Keratinocyte (primary cell): Measurements from ENCODE around the gene ERC2. TPM values are rescaled to one million over a fixed set of nuclear protein-coding genes. Genes with fewer than 3 reads are reported as not detected.

Source experiments
- DNase-seq: peaks from one replicate; pipeline ENCODE4 v3.0.0-alpha.2; 2011; ENCODE audit warnings: low read depth, missing footprints, low spot score
- FAIRE-seq: peaks from 2 replicates; lab custom pipeline; 2011; peaks lifted over from hg19 to GRCh38; lab: Jason Lieb, UNC
- H2AFZ ChIP-seq: 2 replicates; pipeline ENCODE4 v1.6.0; 2012; ENCODE audit warnings: low read length, control low read depth, inconsistent platforms; ENCODE audit not compliant: control insufficient read depth
- H3K27ac ChIP-seq: 2 replicates; pipeline ENCODE4 v1.5.1; 2011; ENCODE audit warnings: low read length; ENCODE audit not compliant: control insufficient read depth, insufficient read depth
- H3K27me3 ChIP-seq: 3 replicates; pipeline ENCODE4 v1.6.0; 2011; ENCODE audit warnings: low read length; ENCODE audit not compliant: control insufficient read depth, insufficient read depth; ENCODE audit errors: extremely low read depth
- H3K36me3 ChIP-seq, 2 experiments: 2 replicates in 1 of 2; 3 replicates in 1 of 2; pipeline ENCODE4 v1.5.1; 2011; ENCODE audit warnings: low read length in 2 of 2, mild to moderate bottlenecking in 1 of 2; ENCODE audit not compliant: control insufficient read depth in 2 of 2, insufficient read depth in 2 of 2; ENCODE audit errors: extremely low read depth in 1 of 2
- H3K4me1 ChIP-seq: 3 replicates; pipeline ENCODE4 v1.5.1; 2011; ENCODE audit warnings: low read length; ENCODE audit not compliant: control insufficient read depth, insufficient read depth; ENCODE audit errors: extremely low read depth
- H3K4me2 ChIP-seq: 3 replicates; pipeline ENCODE4 v1.6.0; 2011; ENCODE audit warnings: low read depth, low read length; ENCODE audit not compliant: control insufficient read depth, insufficient read depth; ENCODE audit errors: extremely low read depth
- H3K4me3 ChIP-seq, 3 experiments: fragments of 200-600 bp in 1 of 3; sonication (generic) in 1 of 3; 2 replicates in 2 of 3; 3 replicates in 1 of 3; pipeline ENCODE4 v1.5.1; 2011 to 2016; ENCODE audit warnings: low read length in 3 of 3, mild to moderate bottlenecking in 3 of 3, control low read depth in 2 of 3, inconsistent platforms in 1 of 3, low read depth in 1 of 3, mixed read lengths in 1 of 3, mixed run types in 1 of 3, moderate library complexity in 1 of 3; ENCODE audit not compliant: control insufficient read depth in 2 of 3, insufficient read depth in 2 of 3; ENCODE audit errors: extremely low read depth in 1 of 3
- H3K79me2 ChIP-seq: 2 replicates; pipeline ENCODE4 v1.6.0; 2012; ENCODE audit warnings: low read length; ENCODE audit not compliant: control insufficient read depth, insufficient read depth
- H3K9ac ChIP-seq: 3 replicates; pipeline ENCODE4 v1.6.0; 2011; ENCODE audit warnings: low read length; ENCODE audit not compliant: control insufficient read depth, insufficient read depth; ENCODE audit errors: extremely low read depth
- H3K9me1 ChIP-seq: 3 replicates; pipeline ENCODE4 v1.6.0; 2011; ENCODE audit warnings: low read length; ENCODE audit not compliant: control insufficient read depth, insufficient read depth; ENCODE audit errors: extremely low read depth
- H3K9me3 ChIP-seq: 2 replicates; pipeline ENCODE4 v1.5.1; 2012; ENCODE audit warnings: low read depth, low read length; ENCODE audit not compliant: control insufficient read depth
- H4K20me1 ChIP-seq: 3 replicates; pipeline ENCODE4 v1.6.0; 2011; ENCODE audit warnings: low read length; ENCODE audit not compliant: control insufficient read depth, insufficient read depth; ENCODE audit errors: extremely low read depth
- EZH2 ChIP-seq: IDR thresholded peaks from one replicate; pipeline ENCODE4 v1.6.1; 2012; ENCODE audit warnings: inconsistent platforms, mild to moderate bottlenecking, low read length, moderate library complexity
- dilution Hi-C: fragments of 300-500 bp; cut with MboI; formaldehyde crosslinking; loops from one replicate; pipeline ENCODE4 v1.7.0; 2020; ENCODE audit warnings: low sequenced_read_pairs; ENCODE audit not compliant: extremely low pct_ligation_motif_present
- polyA plus RNA-seq, 5 experiments: library from polyadenylated mRNA; depleted of rRNA in 3 of 5; stranded (reverse) in 3 of 5; stranded (forward) in 1 of 5; unstranded in 1 of 5; fragments of >200 nt; gene quantifications; 1 replicate in 1 of 5; 2 replicates in 3 of 5; 3 replicates in 1 of 5; pipeline versions ENCODE4 v1.2.1 to v1.2.3, GENCODE V29; 2011 to 2012; ENCODE audit warnings: missing spikeins in 2 of 5, low read depth in 1 of 5, low replicate concordance in 1 of 5
- TF ChIP-seq, protein P1 (sequence below), 3 experiments: IDR thresholded peaks in 1 of 3; conservative IDR thresholded peaks in 1 of 3; optimal IDR thresholded peaks in 1 of 3; 2 replicates in 2 of 3; 3 replicates in 1 of 3; pipeline versions ENCODE3 to v1.5.1; 2011; ENCODE audit warnings: low read length in 3 of 3, mild to moderate bottlenecking in 3 of 3, moderate library complexity in 2 of 3, control low read depth in 1 of 3, inconsistent platforms in 1 of 3; ENCODE audit not compliant: insufficient read depth in 2 of 3; ENCODE audit errors: extremely low read depth in 1 of 3

Gene ERC2
- polyA plus RNA-seq, 1 donor (not counting 4 experiments of a cell fraction or from before 2014, with no cell fraction given), result 0.08 TPM

DNA sequence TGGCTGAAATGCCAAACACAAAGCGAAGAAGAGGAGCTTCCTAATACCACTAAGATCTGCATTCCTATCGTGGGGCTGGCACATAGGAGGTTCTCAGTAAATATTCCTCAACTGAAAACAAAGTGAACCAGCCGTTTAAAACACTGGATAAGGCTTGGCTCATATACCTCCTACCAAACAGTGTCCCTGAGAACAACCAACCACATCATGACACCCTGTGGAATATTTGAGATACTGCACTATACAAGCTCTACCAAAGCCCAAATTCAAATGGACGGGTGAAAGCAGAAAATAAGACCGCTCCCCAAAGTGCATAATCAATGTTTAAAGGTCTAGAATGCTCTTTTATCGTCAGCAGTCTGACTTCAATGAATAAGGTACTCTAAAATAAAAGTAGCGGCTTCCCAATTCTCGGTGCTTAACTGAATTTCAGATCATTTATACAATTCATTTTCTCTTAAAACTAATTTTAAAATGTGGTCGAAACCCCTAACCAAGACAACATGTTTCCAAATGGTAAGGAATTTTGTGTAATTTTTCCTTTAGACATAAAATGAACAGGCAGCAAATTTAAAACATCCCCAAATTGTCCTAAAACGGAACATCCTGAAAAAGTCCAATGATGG is 425.8 kb downstream of the ERC2 start:
- no peaks in the 10 kb centered on the region for H3K9me1 ChIP-seq
- no peak overlapping the region for H3K4me3 ChIP-seq
- dilution Hi-C loops, result no loop called here
- no peak overlapping the region for H3K4me2 ChIP-seq
- TF ChIP-seq EZH2, result no peak
- TF ChIP-seq, protein P1, sequence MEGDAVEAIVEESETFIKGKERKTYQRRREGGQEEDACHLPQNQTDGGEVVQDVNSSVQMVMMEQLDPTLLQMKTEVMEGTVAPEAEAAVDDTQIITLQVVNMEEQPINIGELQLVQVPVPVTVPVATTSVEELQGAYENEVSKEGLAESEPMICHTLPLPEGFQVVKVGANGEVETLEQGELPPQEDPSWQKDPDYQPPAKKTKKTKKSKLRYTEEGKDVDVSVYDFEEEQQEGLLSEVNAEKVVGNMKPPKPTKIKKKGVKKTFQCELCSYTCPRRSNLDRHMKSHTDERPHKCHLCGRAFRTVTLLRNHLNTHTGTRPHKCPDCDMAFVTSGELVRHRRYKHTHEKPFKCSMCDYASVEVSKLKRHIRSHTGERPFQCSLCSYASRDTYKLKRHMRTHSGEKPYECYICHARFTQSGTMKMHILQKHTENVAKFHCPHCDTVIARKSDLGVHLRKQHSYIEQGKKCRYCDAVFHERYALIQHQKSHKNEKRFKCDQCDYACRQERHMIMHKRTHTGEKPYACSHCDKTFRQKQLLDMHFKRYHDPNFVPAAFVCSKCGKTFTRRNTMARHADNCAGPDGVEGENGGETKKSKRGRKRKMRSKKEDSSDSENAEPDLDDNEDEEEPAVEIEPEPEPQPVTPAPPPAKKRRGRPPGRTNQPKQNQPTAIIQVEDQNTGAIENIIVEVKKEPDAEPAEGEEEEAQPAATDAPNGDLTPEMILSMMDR (optimal IDR thresholded peaks at IDR 0.05 in 1 of 3, IDR thresholded peaks at IDR 0.05 in 1 of 3, conservative IDR thresholded peaks at IDR 0.05 in 1 of 3; ENCODE audit: extremely low read depth in 1 of 3, insufficient read depth in 2 of 3, low read length in 3 of 3), result peak; percentile 34 to 47 (median 36)
- H3K4me1 ChIP-seq, result no peaks in the 10 kb centered on the region
- H3K9ac ChIP-seq, result no peak overlapping the region
- no peaks in the 10 kb centered on the region for H4K20me1 ChIP-seq
- no peak for FAIRE-seq
- no peaks in the 10 kb centered on the region for H3K36me3 ChIP-seq
- DNase-seq, result no peak
- no peak overlapping the region for H2AFZ ChIP-seq
- H3K27ac ChIP-seq, result no peak overlapping the region
- no peaks in the 10 kb centered on the region for H3K9me3 ChIP-seq
- H3K27me3 ChIP-seq, result peaks cover 3% of the 10 kb centered on the region
- H3K79me2 ChIP-seq, result no peaks in the 10 kb centered on the region

DNA sequence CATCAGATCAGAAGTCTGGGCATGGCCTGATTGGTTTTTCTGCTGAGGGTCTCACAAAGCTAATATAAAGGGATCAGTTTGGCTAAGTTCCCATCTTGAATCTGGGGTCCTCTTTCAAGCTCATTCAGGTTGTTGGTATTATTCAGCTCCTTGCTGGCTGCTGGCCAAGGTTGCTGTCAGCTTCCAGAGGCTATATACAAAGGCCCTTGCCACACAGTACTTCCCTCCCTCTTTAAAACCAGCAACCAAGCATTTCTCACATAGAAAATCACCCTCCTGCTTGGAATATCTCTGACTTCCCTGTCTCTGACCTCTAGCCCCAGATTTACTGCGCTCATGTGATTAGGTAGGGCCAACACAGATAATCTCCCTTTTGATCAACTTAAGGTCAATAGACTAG is 442.9 kb downstream of the ERC2 start:
- H2AFZ ChIP-seq, result no peak overlapping the region
- no peak overlapping the region for H3K4me2 ChIP-seq
- no peaks in the 10 kb centered on the region for H3K36me3 ChIP-seq
- H3K9ac ChIP-seq, result no peak overlapping the region
- H3K79me2 ChIP-seq, result no peaks in the 10 kb centered on the region
- TF ChIP-seq, protein P1 (optimal IDR thresholded peaks at IDR 0.05 in 1 of 3, IDR thresholded peaks at IDR 0.05 in 1 of 3, conservative IDR thresholded peaks at IDR 0.05 in 1 of 3; ENCODE audit: extremely low read depth in 1 of 3, insufficient read depth in 2 of 3, low read length in 3 of 3), result no peak
- DNase-seq, result no peak
- H3K4me1 ChIP-seq, result no peaks in the 10 kb centered on the region
- dilution Hi-C loops, result no loop called here
- H3K9me3 ChIP-seq, result no peaks in the 10 kb centered on the region
- H4K20me1 ChIP-seq, result no peaks in the 10 kb centered on the region
- no peaks in the 10 kb centered on the region for H3K9me1 ChIP-seq
- no peak overlapping the region for H3K27ac ChIP-seq
- H3K27me3 ChIP-seq, result no peaks in the 10 kb centered on the region
- no peak for FAIRE-seq
- no peak overlapping the region for H3K4me3 ChIP-seq
